Measurements from ENCODE around the gene CCDC61.
A peak's percentile ranks its signal among the peaks of the same experiment; 100 is the strongest.

The CCDC61 gene

GRCh38 chr19:45975306-45976070, 19.8 kb upstream of the CCDC61 start:
- DNase-seq, result no peak

GRCh38 chr19:45976178-45976577, 19.1 kb upstream of the CCDC61 start:
- DNase-seq, result no peak

- DNase-seq, result no peak
Measured at GRCh38 chr19:45978156-45978555, 17.1 kb upstream of the CCDC61 start.

GRCh38 chr19:45981350-45981749, 13.9 kb upstream of the CCDC61 start:
- no peak for DNase-seq

GRCh38 chr19:45985321-45985720, 9.9 kb upstream of the CCDC61 start:
- DNase-seq, result no peak

- no peak for DNase-seq
Measured at GRCh38 chr19:45990113-45990728, 5.0 kb upstream of the CCDC61 start.

- no peak for DNase-seq
Measured at GRCh38 chr19:45994456-45994997, 740 bp upstream of the CCDC61 start.

- DNase-seq, result peak; percentile 28
Measured at GRCh38 chr19:45995715-45996385, 583 bp downstream of the CCDC61 start.

GRCh38 chr19:45996933-45997332, 1.7 kb downstream of the CCDC61 start:
- no peak for DNase-seq

- DNase-seq, result no peak
Measured at GRCh38 chr19:45998834-45999233, 3.6 kb downstream of the CCDC61 start.

GRCh38 chr19:45999653-46000121, 4.4 kb downstream of the CCDC61 start:
- peak; percentile 55 for DNase-seq

- no peak for DNase-seq
Measured at GRCh38 chr19:46000491-46001246, 5.4 kb downstream of the CCDC61 start.

GRCh38 chr19:46002678-46003275, 7.5 kb downstream of the CCDC61 start:
- DNase-seq, result no peak

- no peak for DNase-seq
Measured at GRCh38 chr19:46006411-46006810, 11.1 kb downstream of the CCDC61 start.

GRCh38 chr19:46009530-46010510, 14.6 kb downstream of the CCDC61 start:
- peak; percentile 65 for DNase-seq

- no peak for DNase-seq
Measured at GRCh38 chr19:46014534-46014933, 19.3 kb downstream of the CCDC61 start.

- peak; percentile 45 for DNase-seq
Measured at GRCh38 chr19:46014941-46015686, 19.8 kb downstream of the CCDC61 start.

- no peak for DNase-seq
Measured at GRCh38 chr19:46015687-46016425, 20.6 kb downstream of the CCDC61 start.

GRCh38 chr19:46016426-46017094, 21.3 kb downstream of the CCDC61 start:
- peak; percentile 75 for DNase-seq

Data from EL (cell line).